Measurements from ENCODE around the gene RELL1.

The RELL1 gene

DNA sequence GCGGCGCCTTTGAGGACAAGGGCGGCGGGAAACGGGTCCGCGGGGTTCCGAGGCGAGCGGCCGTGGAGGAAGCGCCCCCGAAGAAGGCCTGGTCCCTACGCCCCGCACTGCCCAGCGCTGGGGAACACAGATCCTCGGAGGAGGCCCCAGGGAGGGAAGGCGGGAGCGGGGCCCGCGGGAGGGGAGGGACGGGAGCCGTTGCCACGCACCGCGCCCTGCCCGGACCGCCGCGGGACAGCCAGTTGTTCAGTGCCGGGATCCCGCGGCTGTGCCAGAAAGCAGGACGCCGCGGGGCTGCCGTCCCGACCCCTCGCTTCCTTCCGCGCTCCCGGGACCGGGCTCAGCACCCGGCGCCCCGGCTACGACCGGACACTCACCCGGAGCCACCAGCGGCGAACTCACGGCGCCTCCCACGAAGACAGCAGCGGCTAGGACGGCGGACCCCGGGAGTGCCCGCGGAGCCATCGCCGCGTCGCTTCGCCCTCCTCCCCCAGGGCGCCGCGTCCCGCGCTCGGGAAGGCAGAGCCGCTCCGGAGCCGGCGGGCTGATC lies 278 bp downstream of the RELL1 start (continued):
- TF ChIP-seq ZNF510 (tag by site-specific recombination; IDR thresholded peaks at IDR 0.05; ENCODE audit: insufficient replicate concordance) (no peak), SALL2 (tag by site-specific recombination; IDR thresholded peaks at IDR 0.05; ENCODE audit: borderline replicate concordance) (no peak), MYNN (tag by site-specific recombination; IDR thresholded peaks at IDR 0.05; ENCODE audit: borderline replicate concordance) (no peak), ZNF529 (tag by site-specific recombination; IDR thresholded peaks at IDR 0.05; ENCODE audit: insufficient replicate concordance) (no peak), ZNF76 (tag by site-specific recombination; IDR thresholded peaks at IDR 0.05; ENCODE audit: borderline replicate concordance, low read depth) (peak; percentile 28; the same call in 1 of the 2 replicates), ZNF626 (tag by site-specific recombination; IDR thresholded peaks at IDR 0.05) (no peak), ZNF660 (tag by site-specific recombination; IDR thresholded peaks at IDR 0.05) (peak; percentile 39; the same call in 1 of the 2 replicates), ZNF184 (tag by site-specific recombination; IDR thresholded peaks at IDR 0.05) (no peak), ZNF785 (tag by site-specific recombination; IDR thresholded peaks at IDR 0.05) (0 out of 2 replicates have a peak, but pooled peaks have one; percentile 48), EGR2 (tag by site-specific recombination; IDR thresholded peaks at IDR 0.05; ENCODE audit: low read depth) (no peak), ZNF677 (tag by site-specific recombination; IDR thresholded peaks at IDR 0.05) (no peak), ZNF658 (tag by site-specific recombination; IDR thresholded peaks at IDR 0.05) (no peak), ZNF404 (tag by site-specific recombination; IDR thresholded peaks at IDR 0.05) (no peak), GLI4 (tag by site-specific recombination; IDR thresholded peaks at IDR 0.05) (0 out of 2 replicates have a peak, but pooled peaks have one; percentile 58), ZNF768 (tag by site-specific recombination; IDR thresholded peaks at IDR 0.05) (no peak), ZNF610 (tag by site-specific recombination; IDR thresholded peaks at IDR 0.05; ENCODE audit: borderline replicate concordance) (peak; percentile 72; the same call in 1 of the 2 replicates), ZBTB1 (tag by site-specific recombination; IDR thresholded peaks at IDR 0.05) (no peak), ZSCAN30 (tag by site-specific recombination; IDR thresholded peaks at IDR 0.05) (no peak), WT1 (tag by site-specific recombination; IDR thresholded peaks at IDR 0.05) (no peak), ZNF169 (tag by site-specific recombination; IDR thresholded peaks at IDR 0.05) (no peak), ZNF777 (tag by site-specific recombination; IDR thresholded peaks at IDR 0.05; ENCODE audit: borderline replicate concordance) (0 out of 2 replicates have a peak, but pooled peaks have one; percentile 36), KLF7 (tag by site-specific recombination; IDR thresholded peaks at IDR 0.05; ENCODE audit: borderline replicate concordance) (no peak), GFI1B (tag by site-specific recombination; IDR thresholded peaks at IDR 0.05) (no peak), SP7 (tag by site-specific recombination; IDR thresholded peaks at IDR 0.05) (no peak; the same call in 1 of the 2 replicates), KLF8 (tag by site-specific recombination; IDR thresholded peaks at IDR 0.05) (no peak), ZNF514 (tag by site-specific recombination; IDR thresholded peaks at IDR 0.05) (no peak)
- TF ChIP-seq, protein P1, sequence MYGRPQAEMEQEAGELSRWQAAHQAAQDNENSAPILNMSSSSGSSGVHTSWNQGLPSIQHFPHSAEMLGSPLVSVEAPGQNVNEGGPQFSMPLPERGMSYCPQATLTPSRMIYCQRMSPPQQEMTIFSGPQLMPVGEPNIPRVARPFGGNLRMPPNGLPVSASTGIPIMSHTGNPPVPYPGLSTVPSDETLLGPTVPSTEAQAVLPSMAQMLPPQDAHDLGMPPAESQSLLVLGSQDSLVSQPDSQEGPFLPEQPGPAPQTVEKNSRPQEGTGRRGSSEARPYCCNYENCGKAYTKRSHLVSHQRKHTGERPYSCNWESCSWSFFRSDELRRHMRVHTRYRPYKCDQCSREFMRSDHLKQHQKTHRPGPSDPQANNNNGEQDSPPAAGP (tag by site-specific recombination; IDR thresholded peaks at IDR 0.05) = peak; percentile 52; the same call in 1 of the 2 replicates
- TF ChIP-seq, protein P2, sequence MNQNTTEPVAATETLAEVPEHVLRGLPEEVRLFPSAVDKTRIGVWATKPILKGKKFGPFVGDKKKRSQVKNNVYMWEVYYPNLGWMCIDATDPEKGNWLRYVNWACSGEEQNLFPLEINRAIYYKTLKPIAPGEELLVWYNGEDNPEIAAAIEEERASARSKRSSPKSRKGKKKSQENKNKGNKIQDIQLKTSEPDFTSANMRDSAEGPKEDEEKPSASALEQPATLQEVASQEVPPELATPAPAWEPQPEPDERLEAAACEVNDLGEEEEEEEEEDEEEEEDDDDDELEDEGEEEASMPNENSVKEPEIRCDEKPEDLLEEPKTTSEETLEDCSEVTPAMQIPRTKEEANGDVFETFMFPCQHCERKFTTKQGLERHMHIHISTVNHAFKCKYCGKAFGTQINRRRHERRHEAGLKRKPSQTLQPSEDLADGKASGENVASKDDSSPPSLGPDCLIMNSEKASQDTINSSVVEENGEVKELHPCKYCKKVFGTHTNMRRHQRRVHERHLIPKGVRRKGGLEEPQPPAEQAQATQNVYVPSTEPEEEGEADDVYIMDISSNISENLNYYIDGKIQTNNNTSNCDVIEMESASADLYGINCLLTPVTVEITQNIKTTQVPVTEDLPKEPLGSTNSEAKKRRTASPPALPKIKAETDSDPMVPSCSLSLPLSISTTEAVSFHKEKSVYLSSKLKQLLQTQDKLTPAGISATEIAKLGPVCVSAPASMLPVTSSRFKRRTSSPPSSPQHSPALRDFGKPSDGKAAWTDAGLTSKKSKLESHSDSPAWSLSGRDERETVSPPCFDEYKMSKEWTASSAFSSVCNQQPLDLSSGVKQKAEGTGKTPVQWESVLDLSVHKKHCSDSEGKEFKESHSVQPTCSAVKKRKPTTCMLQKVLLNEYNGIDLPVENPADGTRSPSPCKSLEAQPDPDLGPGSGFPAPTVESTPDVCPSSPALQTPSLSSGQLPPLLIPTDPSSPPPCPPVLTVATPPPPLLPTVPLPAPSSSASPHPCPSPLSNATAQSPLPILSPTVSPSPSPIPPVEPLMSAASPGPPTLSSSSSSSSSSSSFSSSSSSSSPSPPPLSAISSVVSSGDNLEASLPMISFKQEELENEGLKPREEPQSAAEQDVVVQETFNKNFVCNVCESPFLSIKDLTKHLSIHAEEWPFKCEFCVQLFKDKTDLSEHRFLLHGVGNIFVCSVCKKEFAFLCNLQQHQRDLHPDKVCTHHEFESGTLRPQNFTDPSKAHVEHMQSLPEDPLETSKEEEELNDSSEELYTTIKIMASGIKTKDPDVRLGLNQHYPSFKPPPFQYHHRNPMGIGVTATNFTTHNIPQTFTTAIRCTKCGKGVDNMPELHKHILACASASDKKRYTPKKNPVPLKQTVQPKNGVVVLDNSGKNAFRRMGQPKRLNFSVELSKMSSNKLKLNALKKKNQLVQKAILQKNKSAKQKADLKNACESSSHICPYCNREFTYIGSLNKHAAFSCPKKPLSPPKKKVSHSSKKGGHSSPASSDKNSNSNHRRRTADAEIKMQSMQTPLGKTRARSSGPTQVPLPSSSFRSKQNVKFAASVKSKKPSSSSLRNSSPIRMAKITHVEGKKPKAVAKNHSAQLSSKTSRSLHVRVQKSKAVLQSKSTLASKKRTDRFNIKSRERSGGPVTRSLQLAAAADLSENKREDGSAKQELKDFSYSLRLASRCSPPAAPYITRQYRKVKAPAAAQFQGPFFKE (tag by site-specific recombination; IDR thresholded peaks at IDR 0.05; ENCODE audit: borderline replicate concordance) = no peak
- TF ChIP-seq, protein P3, sequence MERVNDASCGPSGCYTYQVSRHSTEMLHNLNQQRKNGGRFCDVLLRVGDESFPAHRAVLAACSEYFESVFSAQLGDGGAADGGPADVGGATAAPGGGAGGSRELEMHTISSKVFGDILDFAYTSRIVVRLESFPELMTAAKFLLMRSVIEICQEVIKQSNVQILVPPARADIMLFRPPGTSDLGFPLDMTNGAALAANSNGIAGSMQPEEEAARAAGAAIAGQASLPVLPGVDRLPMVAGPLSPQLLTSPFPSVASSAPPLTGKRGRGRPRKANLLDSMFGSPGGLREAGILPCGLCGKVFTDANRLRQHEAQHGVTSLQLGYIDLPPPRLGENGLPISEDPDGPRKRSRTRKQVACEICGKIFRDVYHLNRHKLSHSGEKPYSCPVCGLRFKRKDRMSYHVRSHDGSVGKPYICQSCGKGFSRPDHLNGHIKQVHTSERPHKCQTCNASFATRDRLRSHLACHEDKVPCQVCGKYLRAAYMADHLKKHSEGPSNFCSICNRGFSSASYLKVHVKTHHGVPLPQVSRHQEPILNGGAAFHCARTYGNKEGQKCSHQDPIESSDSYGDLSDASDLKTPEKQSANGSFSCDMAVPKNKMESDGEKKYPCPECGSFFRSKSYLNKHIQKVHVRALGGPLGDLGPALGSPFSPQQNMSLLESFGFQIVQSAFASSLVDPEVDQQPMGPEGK (tag by site-specific recombination; IDR thresholded peaks at IDR 0.05) = 0 out of 2 replicates have a peak, but pooled peaks have one; percentile 20
- TF ChIP-seq, protein P4, sequence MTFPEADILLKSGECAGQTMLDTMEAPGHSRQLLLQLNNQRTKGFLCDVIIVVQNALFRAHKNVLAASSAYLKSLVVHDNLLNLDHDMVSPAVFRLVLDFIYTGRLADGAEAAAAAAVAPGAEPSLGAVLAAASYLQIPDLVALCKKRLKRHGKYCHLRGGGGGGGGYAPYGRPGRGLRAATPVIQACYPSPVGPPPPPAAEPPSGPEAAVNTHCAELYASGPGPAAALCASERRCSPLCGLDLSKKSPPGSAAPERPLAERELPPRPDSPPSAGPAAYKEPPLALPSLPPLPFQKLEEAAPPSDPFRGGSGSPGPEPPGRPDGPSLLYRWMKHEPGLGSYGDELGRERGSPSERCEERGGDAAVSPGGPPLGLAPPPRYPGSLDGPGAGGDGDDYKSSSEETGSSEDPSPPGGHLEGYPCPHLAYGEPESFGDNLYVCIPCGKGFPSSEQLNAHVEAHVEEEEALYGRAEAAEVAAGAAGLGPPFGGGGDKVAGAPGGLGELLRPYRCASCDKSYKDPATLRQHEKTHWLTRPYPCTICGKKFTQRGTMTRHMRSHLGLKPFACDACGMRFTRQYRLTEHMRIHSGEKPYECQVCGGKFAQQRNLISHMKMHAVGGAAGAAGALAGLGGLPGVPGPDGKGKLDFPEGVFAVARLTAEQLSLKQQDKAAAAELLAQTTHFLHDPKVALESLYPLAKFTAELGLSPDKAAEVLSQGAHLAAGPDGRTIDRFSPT (tag by site-specific recombination; IDR thresholded peaks at IDR 0.05) = peak; percentile 76; the same call in 1 of the 2 replicates
